Esophagus squamous epithelium (tissue), 5 donors: ENCODE data around the gene CUTA. TPM values are rescaled to one million over a fixed set of nuclear protein-coding genes. Genes with fewer than 3 reads are reported as not detected.

Source experiments
- DNase-seq: peaks from one replicate; lab custom pipeline; 2025; lab: John Stamatoyannopoulos, UW
- H3K27ac ChIP-seq, 4 donors: fragments of 200-600 bp; sonication (generic); one replicate each; pipeline ENCODE4 v1.5.1; 2016 to 2019; ENCODE audit warnings: mild to moderate bottlenecking in 1 of 4
- H3K27me3 ChIP-seq, 4 donors: fragments of 200-600 bp; sonication (generic); 1 replicate in 3 of 4; 2 replicates in 1 of 4; pipeline versions ENCODE4 v1.5.1 to v1.6.0; 2017 to 2021; ENCODE audit warnings: antibody characterized with exemption in 1 of 4
- H3K36me3 ChIP-seq, 3 donors: fragments of 200-600 bp; sonication (generic); one replicate each; pipeline ENCODE4 v1.5.1; 2016 to 2019
- H3K4me1 ChIP-seq, 3 donors: fragments of 200-600 bp; sonication (generic); one replicate each; pipeline ENCODE4 v1.5.1; 2017 to 2019
- H3K4me3 ChIP-seq, 4 donors: fragments of 200-600 bp; sonication (generic); 1 replicate in 3 of 4; 2 replicates in 1 of 4; pipeline ENCODE4 v1.5.1; 2016 to 2019; ENCODE audit warnings: mild to moderate bottlenecking in 2 of 4, moderate library complexity in 1 of 4
- H3K9me3 ChIP-seq, 3 donors: fragments of 200-600 bp; sonication (generic); one replicate each; pipeline ENCODE4 v1.5.1; 2016 to 2019
- POLR2A ChIP-seq, 4 donors: fragments of 450-650 bp; IDR thresholded peaks; one replicate each; pipeline ENCODE4 v1.6.1; 2017; ENCODE audit warnings: antibody characterized with exemption in 4 of 4, mild to moderate bottlenecking in 4 of 4, moderate library complexity in 3 of 4
- WGBS, 2 donors: methylation state at CpG; one replicate each; pipeline ENCODE4 v1.1.5; 2018; 5-methylcytosine and 5-hydroxymethylcytosine counted together
- intact Hi-C: fragments of 100-400 bp; cut with DNase I; formaldehyde crosslinking; loops from one replicate; pipeline ENCODE4 v1.15.0; 2022
- small RNA-seq, 4 donors: library from RNA; depleted of rRNA; stranded (forward); fragments of <200 nt; gene quantifications; one replicate each; pipeline ENCODE3, GENCODE V24; 2016
- total RNA-seq, 4 donors: library from RNA; depleted of rRNA; stranded (reverse); fragments of >200 nt; gene quantifications; one replicate each; pipeline ENCODE4 v1.1.0, GENCODE V29; 2016
- TF ChIP-seq, protein P1 (sequence below), 6 experiments: fragments of 450-650 bp in 4 of 6; fragments of 200-600 bp in 2 of 6; sonication (generic) in 2 of 6; IDR thresholded peaks; one replicate each; pipeline ENCODE4 v1.5.1; 2016 to 2019; ENCODE audit warnings: antibody characterized with exemption in 6 of 6, mild to moderate bottlenecking in 4 of 6, moderate library complexity in 4 of 6
- donor health status: DM: yes; HTN: yes; CAD: no.

Gene CUTA
- total RNA-seq, 4 donors from 2014 or later, result 46.0 to 93.1 (median 69.4) TPM

DNA sequence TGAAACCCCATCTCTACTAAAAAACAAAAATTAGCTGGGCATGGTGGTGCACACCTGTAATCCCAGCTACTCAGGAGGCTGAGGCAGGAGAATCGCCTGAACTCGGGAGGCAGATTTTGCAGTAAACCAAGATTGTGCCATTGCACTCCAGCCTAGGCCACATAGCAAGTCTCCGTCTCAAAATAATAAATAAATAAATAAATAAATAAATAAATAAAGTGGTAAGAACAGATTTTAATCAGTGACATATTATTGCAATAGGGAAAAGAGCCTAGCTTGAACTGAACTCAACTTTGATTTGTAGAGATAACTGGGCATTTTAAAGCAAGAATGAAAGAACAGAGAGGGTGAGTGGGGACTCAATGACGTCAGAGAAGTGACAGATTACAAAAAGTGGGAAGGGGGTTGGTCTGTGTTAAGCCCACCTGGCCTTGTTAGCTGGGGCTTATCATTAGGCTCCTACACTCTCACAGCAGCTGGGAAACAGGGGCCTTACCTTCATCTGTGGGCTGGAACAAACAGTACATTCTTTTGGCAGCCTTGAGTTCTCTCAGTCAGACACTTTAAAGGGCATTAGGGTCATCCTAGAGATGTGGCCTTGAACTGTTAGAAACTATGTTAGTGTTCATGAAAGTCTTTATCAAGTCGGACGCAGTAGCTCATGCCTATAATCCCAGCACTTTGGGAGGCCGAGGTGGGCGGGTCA lies 50.7 kb downstream of the CUTA start:
- no peak for DNase-seq
- Histone ChIP-seq H3K9me3 (no peaks in the 10 kb centered on the region), H3K4me1 (no peaks in the 10 kb centered on the region), H3K36me3 (no peaks in the 10 kb centered on the region), H3K27ac (no peak overlapping the region), H3K27me3 (no peaks in the 10 kb centered on the region), H3K4me3 (no peak overlapping the region)
- intact Hi-C loops, result no loop called here
- TF ChIP-seq POLR2A (IDR thresholded peaks at IDR 0.05), result no peak
- TF ChIP-seq, protein P1, sequence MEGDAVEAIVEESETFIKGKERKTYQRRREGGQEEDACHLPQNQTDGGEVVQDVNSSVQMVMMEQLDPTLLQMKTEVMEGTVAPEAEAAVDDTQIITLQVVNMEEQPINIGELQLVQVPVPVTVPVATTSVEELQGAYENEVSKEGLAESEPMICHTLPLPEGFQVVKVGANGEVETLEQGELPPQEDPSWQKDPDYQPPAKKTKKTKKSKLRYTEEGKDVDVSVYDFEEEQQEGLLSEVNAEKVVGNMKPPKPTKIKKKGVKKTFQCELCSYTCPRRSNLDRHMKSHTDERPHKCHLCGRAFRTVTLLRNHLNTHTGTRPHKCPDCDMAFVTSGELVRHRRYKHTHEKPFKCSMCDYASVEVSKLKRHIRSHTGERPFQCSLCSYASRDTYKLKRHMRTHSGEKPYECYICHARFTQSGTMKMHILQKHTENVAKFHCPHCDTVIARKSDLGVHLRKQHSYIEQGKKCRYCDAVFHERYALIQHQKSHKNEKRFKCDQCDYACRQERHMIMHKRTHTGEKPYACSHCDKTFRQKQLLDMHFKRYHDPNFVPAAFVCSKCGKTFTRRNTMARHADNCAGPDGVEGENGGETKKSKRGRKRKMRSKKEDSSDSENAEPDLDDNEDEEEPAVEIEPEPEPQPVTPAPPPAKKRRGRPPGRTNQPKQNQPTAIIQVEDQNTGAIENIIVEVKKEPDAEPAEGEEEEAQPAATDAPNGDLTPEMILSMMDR (IDR thresholded peaks at IDR 0.05), result no peak
- 69 to 83% methylated on average over 7 to 8 of the region's 8 CpGs for WGBS, 2 donors

Small RNA genes lying within 50 kb of the gene (small RNA-seq; reads per million reads assigned to genes)
- 0 reads per million in 4 donors for gene RPL35AP4
- gene ZBTB9, result 0 reads per million in 4 donors

Other genes starting within 250 kb of the CUTA start
- under 1 TPM; 0.23 to 0.61 (median 0.41) TPM for gene COL11A2, start 225.6 kb downstream of the CUTA start, total RNA-seq
- 10 to 100 TPM; 13.9 to 26.7 (median 16.7) TPM for gene RXRB, start 217.4 kb downstream of the CUTA start, total RNA-seq
- gene SLC39A7, start 217.2 kb downstream of the CUTA start, total RNA-seq, result 10 to 100 TPM; 43.1 to 72.4 (median 62.4) TPM
- 10 to 100 TPM; 15.1 to 42.5 (median 26.3) TPM for gene HSD17B8, start 213.5 kb downstream of the CUTA start, total RNA-seq
- gene RING1, start 209.6 kb downstream of the CUTA start, total RNA-seq, result 10 to 100 TPM; 10.9 to 20.6 (median 13.9) TPM
- 10 to 100 TPM; 34.1 to 45.5 (median 39.8) TPM for gene VPS52, start 146.2 kb downstream of the CUTA start, total RNA-seq
- gene RPS18, start 146.0 kb downstream of the CUTA start, total RNA-seq, result 1,000 to 10,000 TPM; 1,955 to 5,522 (median 4,042) TPM
- 10 to 100 TPM in 3 of 4 donors, 1 to 10 TPM in 1; 9.4 to 31.1 (median 15.0) TPM for gene B3GALT4, start 141.0 kb downstream of the CUTA start, total RNA-seq
- 10 to 100 TPM; 30.0 to 62.3 (median 55.6) TPM for gene WDR46, start 128.9 kb downstream of the CUTA start, total RNA-seq
- gene PFDN6, start 128.5 kb downstream of the CUTA start, total RNA-seq, result 10 to 100 TPM; 28.6 to 71.0 (median 43.5) TPM
- gene RGL2, start 119.2 kb downstream of the CUTA start, total RNA-seq, result 10 to 100 TPM; 54.9 to 78.7 (median 63.2) TPM
- gene TAPBP, start 104.0 kb downstream of the CUTA start, total RNA-seq, result 100 to 1,000 TPM in 1 of 4 donors, 10 to 100 TPM in 3; 68.1 to 101 (median 77.0) TPM
- 10 to 100 TPM in 3 of 4 donors, 1 to 10 TPM in 1; 8.5 to 17.5 (median 14.8) TPM for gene ZBTB22, start 100.4 kb downstream of the CUTA start, total RNA-seq
- 10 to 100 TPM; 25.1 to 41.6 (median 36.3) TPM for gene DAXX, start 95.1 kb downstream of the CUTA start, total RNA-seq
- 10 to 100 TPM in 2 of 4 donors, 1 to 10 TPM in 2; 9.6 to 38.9 (median 11.2) TPM for gene KIFC1, start 26.3 kb downstream of the CUTA start, total RNA-seq
- gene PHF1, start 7.1 kb downstream of the CUTA start, total RNA-seq, result 10 to 100 TPM in 3 of 4 donors, 1 to 10 TPM in 1; 8.1 to 48.6 (median 17.3) TPM
- 1 to 10 TPM; 3.3 to 8.6 (median 4.1) TPM for gene SYNGAP1, start 2.0 kb upstream of the CUTA start, total RNA-seq
- 1 to 10 TPM; 2.8 to 4.8 (median 3.3) TPM for gene ZBTB9, start 36.5 kb upstream of the CUTA start, total RNA-seq
- gene BAK1, start 162.2 kb upstream of the CUTA start, total RNA-seq, result 10 to 100 TPM; 14.3 to 26.2 (median 20.0) TPM
- gene ITPR3, start 203.2 kb upstream of the CUTA start, total RNA-seq, result 10 to 100 TPM; 21.8 to 39.2 (median 35.3) TPM